HepG2 (cell line): ENCODE results near the gene CCDC116. TPM values are rescaled to one million over a fixed set of nuclear protein-coding genes. Genes with fewer than 3 reads are reported as not detected.

Experiments used
- ARNTL ChIP-seq: sonication (generic); formaldehyde crosslinking; IDR thresholded peaks from 2 replicates; pipeline ENCODE4 v1.4.0; 2020; ENCODE audit warnings: mild to moderate bottlenecking, missing genetic modification reagents
- ATF7-NPFF ChIP-seq: sonication (generic); formaldehyde crosslinking; IDR thresholded peaks from 2 replicates; pipeline ENCODE4 v1.8.1; 2023; ENCODE audit warnings: mild to moderate bottlenecking, low read depth, missing genetic modification reagents, moderate library complexity
- GABPA ChIP-seq, 2 experiments: IDR thresholded peaks; 2 replicates each; pipeline ENCODE4 v1.6.1; 2011 to 2016; ENCODE audit warnings: low read depth in 2 of 2, low read length in 1 of 2, missing biosample characterization in 1 of 2, missing genetic modification characterization in 1 of 2
- HDAC2 ChIP-seq: sonication (generic); formaldehyde crosslinking; IDR thresholded peaks from 2 replicates; pipeline ENCODE4 v1.4.0; 2020; ENCODE audit warnings: missing genetic modification reagents
- JDP2 ChIP-seq: sonication (generic); formaldehyde crosslinking; IDR thresholded peaks from 2 replicates; pipeline ENCODE4 v1.8.1; 2022; ENCODE audit warnings: missing genetic modification reagents, borderline replicate concordance
- KDM1A ChIP-seq: IDR thresholded peaks from 2 replicates; pipeline ENCODE4 v1.6.1; 2016; ENCODE audit warnings: missing compliant biosample characterization
- KDM6A ChIP-seq: IDR thresholded peaks from 2 replicates; pipeline ENCODE4 v1.6.1; 2016; ENCODE audit warnings: low read depth
- NFRKB ChIP-seq: fragments of 450-650 bp; IDR thresholded peaks from 2 replicates; pipeline ENCODE4 v1.6.1; 2017
- NFYB ChIP-seq: sonication (generic); formaldehyde crosslinking; IDR thresholded peaks from 2 replicates; pipeline ENCODE4 v1.4.0; 2020; ENCODE audit warnings: missing genetic modification reagents
- NR2F2 ChIP-seq: IDR thresholded peaks from 2 replicates; pipeline ENCODE4 v1.6.1; 2012; ENCODE audit warnings: low read depth, inconsistent platforms, borderline replicate concordance
- PHB2 ChIP-seq: fragments of 450-650 bp; IDR thresholded peaks from 2 replicates; pipeline ENCODE4 v1.6.1; 2018; ENCODE audit not compliant: partially characterized antibody
- POLR2A ChIP-seq, 2 experiments: IDR thresholded peaks; 2 replicates each; pipeline ENCODE4 v1.6.1; 2011; ENCODE audit warnings: low read depth in 2 of 2, low read length in 2 of 2, mild to moderate bottlenecking in 1 of 2, moderate library complexity in 1 of 2; ENCODE audit not compliant: insufficient read depth in 1 of 2
- RAD21 ChIP-seq: fragments of 450-650 bp; formaldehyde crosslinking; IDR thresholded peaks from 2 replicates; pipeline ENCODE4 v1.5.0; 2020; ENCODE audit warnings: mild to moderate bottlenecking
- RFX1 ChIP-seq: fragments of 450-650 bp; IDR thresholded peaks from 2 replicates; pipeline ENCODE4 v1.6.1; 2017
- TBX2 ChIP-seq: sonication (generic); formaldehyde crosslinking; IDR thresholded peaks from 2 replicates; pipeline ENCODE4 v1.5.0; 2020; ENCODE audit warnings: missing genetic modification reagents, mild to moderate bottlenecking, borderline replicate concordance
- YY1 ChIP-seq: IDR thresholded peaks from 2 replicates; pipeline ENCODE4 v1.6.1; 2011; ENCODE audit warnings: low read length, low read depth, moderate library complexity, mild to moderate bottlenecking; ENCODE audit not compliant: insufficient read depth, insufficient replicate concordance
- ZFP41 ChIP-seq: sonication (generic); formaldehyde crosslinking; IDR thresholded peaks from 2 replicates; pipeline ENCODE4 v1.4.0; 2020; ENCODE audit warnings: mild to moderate bottlenecking, missing genetic modification reagents, borderline replicate concordance
- ZNF136 ChIP-seq: sonication (generic); formaldehyde crosslinking; IDR thresholded peaks from 2 replicates; pipeline ENCODE4 v1.8.1; 2022; ENCODE audit warnings: low read depth, mild to moderate bottlenecking, moderate library complexity, missing genetic modification reagents
- ZNF17 ChIP-seq: sonication (generic); formaldehyde crosslinking; IDR thresholded peaks from 2 replicates; pipeline ENCODE4 v1.5.0; 2020; ENCODE audit warnings: mild to moderate bottlenecking, missing genetic modification reagents
- ZNF230 ChIP-seq: sonication (generic); formaldehyde crosslinking; IDR thresholded peaks from 2 replicates; pipeline ENCODE4 v1.4.0; 2020; ENCODE audit warnings: mild to moderate bottlenecking, missing genetic modification reagents
- ZNF274 ChIP-seq: sonication (generic); formaldehyde crosslinking; IDR thresholded peaks from 2 replicates; pipeline ENCODE4 v1.5.1; 2020; ENCODE audit warnings: mild to moderate bottlenecking, missing genetic modification reagents
- ZNF33A ChIP-seq: sonication (generic); formaldehyde crosslinking; IDR thresholded peaks from 2 replicates; pipeline ENCODE4 v1.5.1; 2020; ENCODE audit warnings: missing genetic modification reagents, mild to moderate bottlenecking, moderate library complexity, borderline replicate concordance
- ZNF468 ChIP-seq: sonication (generic); formaldehyde crosslinking; IDR thresholded peaks from 2 replicates; pipeline ENCODE4 v1.8.0; 2022; ENCODE audit warnings: mild to moderate bottlenecking, moderate library complexity, missing genetic modification reagents
- ZNF564 ChIP-seq: sonication (generic); formaldehyde crosslinking; IDR thresholded peaks from 2 replicates; pipeline ENCODE4 v1.8.1; 2023; ENCODE audit warnings: mild to moderate bottlenecking, missing genetic modification reagents
- ZNF724P ChIP-seq: sonication (generic); formaldehyde crosslinking; IDR thresholded peaks from 2 replicates; pipeline ENCODE4 v1.8.0; 2022; ENCODE audit warnings: missing genetic modification reagents, borderline replicate concordance
- ZNF75D ChIP-seq: sonication (generic); formaldehyde crosslinking; IDR thresholded peaks from 2 replicates; pipeline ENCODE4 v1.8.1; 2023; ENCODE audit warnings: missing genetic modification reagents, mild to moderate bottlenecking, borderline replicate concordance
- ZSCAN21 ChIP-seq: sonication (generic); formaldehyde crosslinking; IDR thresholded peaks from 2 replicates; pipeline ENCODE4 v1.8.0; 2022; ENCODE audit warnings: mild to moderate bottlenecking, missing genetic modification reagents, moderate library complexity, borderline replicate concordance
- polyA plus RNA-seq, 8 experiments: library from polyadenylated mRNA; depleted of rRNA in 3 of 8; stranded (reverse) in 7 of 8; unstranded in 1 of 8; fragments of >200 nt; fragmentation: Illumina TruSeq in 4 of 8; extraction: Trizol in 4 of 8; gene quantifications; 2 replicates each; pipeline versions ENCODE4 v1.2.1 to v1.2.3, GENCODE V29; 2011 to 2016; ENCODE audit warnings: low read depth in 4 of 8, missing spikeins in 1 of 8, mixed read lengths in 1 of 8; ENCODE audit not compliant: insufficient read depth in 1 of 8
- total RNA-seq, 5 experiments: library from RNA; depleted of rRNA; stranded (reverse); fragments of >200 nt; fragmentation: Illumina TruSeq; extraction: Trizol; gene quantifications; 2 replicates each; pipeline ENCODE4 v1.2.3, GENCODE V29; 2016; ENCODE audit warnings: low read depth in 1 of 5
- TF ChIP-seq, protein P1 (sequence below): IDR thresholded peaks from 2 replicates; pipeline ENCODE4 v1.6.1; 2016
- TF ChIP-seq, protein P2 (sequence below): sonication (generic); formaldehyde crosslinking; IDR thresholded peaks from 2 replicates; pipeline ENCODE4 v1.5.1; 2020; ENCODE audit warnings: mild to moderate bottlenecking, missing genetic modification reagents

Gene CCDC116
- total and polyA plus RNA-seq, 2 of the 13 experiments (the other 11 are each of a cell fraction or from before 2014, with no cell fraction given): 0.15 to 0.33 TPM

- TF ChIP-seq ZNF230 (CRISPR knock-in tag) (no peak), ZNF33A (no peak), RFX1 (no peak), NFRKB (no peak), ZNF17 (CRISPR knock-in tag) (no peak), TBX2 (CRISPR knock-in tag) (peak; percentile 67), POLR2A (IDR thresholded peaks at IDR 0.05; ENCODE audit: insufficient read depth in 1 of 2, low read depth in 2 of 2, low read length in 2 of 2) (peak; percentile 32 to 82; a peak in 2 of 4 replicates), KDM6A (no peak), ZNF724P (CRISPR knock-in tag) (no peak), GABPA (IDR thresholded peaks at IDR 0.05; ENCODE audit: low read depth, low read length) (no peak), GABPA (CRISPR knock-in tag; IDR thresholded peaks at IDR 0.05; ENCODE audit: low read depth) (no peak), KDM1A (peak; percentile 28; the same call in 1 of the 2 replicates), ZNF564 (CRISPR knock-in tag) (peak; percentile 9; the same call in 1 of the 2 replicates), ZNF136 (CRISPR knock-in tag) (no peak), JDP2 (CRISPR knock-in tag) (no peak), ARNTL (CRISPR knock-in tag) (0 out of 2 replicates have a peak, but pooled peaks have one; percentile 21), PHB2 (no peak), ZNF274 (CRISPR knock-in tag) (peak; percentile 63; the same call in 1 of the 2 replicates), ZSCAN21 (CRISPR knock-in tag) (peak; percentile 14), YY1 (peak; percentile 57), NFYB (CRISPR knock-in tag) (peak; percentile 62), ZNF75D (no peak), ZFP41 (CRISPR knock-in tag) (no peak), RAD21 (peak; percentile 40), HDAC2 (CRISPR knock-in tag) (peak; percentile 54; the same call in 1 of the 2 replicates), ZNF468 (CRISPR knock-in tag) (no peak; the same call in 1 of the 2 replicates), NR2F2 (peak; percentile 21; the same call in 1 of the 2 replicates), ATF7-NPFF (CRISPR knock-in tag) (peak; percentile 56)
- TF ChIP-seq, protein P1, sequence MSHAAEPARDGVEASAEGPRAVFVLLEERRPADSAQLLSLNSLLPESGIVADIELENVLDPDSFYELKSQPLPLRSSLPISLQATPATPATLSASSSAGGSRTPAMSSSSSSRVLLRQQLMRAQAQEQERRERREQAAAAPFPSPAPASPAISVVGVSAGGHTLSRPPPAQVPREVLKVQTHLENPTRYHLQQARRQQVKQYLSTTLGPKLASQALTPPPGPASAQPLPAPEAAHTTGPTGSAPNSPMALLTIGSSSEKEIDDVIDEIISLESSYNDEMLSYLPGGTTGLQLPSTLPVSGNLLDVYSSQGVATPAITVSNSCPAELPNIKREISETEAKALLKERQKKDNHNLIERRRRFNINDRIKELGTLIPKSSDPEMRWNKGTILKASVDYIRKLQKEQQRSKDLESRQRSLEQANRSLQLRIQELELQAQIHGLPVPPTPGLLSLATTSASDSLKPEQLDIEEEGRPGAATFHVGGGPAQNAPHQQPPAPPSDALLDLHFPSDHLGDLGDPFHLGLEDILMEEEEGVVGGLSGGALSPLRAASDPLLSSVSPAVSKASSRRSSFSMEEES: peak; percentile 26; the same call in 1 of the 2 replicates
- TF ChIP-seq, protein P2, sequence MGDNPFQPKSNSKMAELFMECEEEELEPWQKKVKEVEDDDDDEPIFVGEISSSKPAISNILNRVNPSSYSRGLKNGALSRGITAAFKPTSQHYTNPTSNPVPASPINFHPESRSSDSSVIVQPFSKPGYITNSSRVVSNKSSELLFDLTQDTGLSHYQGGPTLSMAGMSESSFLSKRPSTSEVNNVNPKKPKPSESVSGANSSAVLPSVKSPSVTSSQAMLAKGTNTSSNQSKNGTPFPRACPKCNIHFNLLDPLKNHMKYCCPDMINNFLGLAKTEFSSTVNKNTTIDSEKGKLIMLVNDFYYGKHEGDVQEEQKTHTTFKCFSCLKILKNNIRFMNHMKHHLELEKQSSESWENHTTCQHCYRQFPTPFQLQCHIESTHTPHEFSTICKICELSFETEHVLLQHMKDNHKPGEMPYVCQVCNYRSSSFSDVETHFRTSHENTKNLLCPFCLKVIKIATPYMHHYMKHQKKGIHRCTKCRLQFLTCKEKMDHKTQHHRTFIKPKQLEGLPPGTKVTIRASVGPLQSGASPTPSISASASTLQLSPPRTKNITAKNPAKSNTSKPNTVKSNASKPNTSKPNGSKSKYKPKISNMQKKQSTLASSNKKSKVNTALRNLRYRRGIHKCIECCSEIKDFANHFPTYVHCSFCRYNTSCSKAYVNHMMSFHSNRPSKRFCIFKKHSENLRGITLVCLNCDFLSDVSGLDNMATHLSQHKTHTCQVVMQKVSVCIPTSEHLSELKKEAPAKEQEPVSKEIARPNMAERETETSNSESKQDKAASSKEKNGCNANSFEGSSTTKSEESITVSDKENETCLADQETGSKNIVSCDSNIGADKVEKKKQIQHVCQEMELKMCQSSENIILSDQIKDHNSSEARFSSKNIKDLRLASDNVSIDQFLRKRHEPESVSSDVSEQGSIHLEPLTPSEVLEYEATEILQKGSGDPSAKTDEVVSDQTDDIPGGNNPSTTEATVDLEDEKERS (CRISPR knock-in tag): peak; percentile 72; the same call in 1 of the 2 replicates
These were observed 24.9 kb downstream of the CCDC116 start (continued) for GRCh38 chr22:21657360-21658032.
